PC-9 (cell line): ENCODE measurements around the gene GUK1.

ENCODE experiments used
- CTCF ChIP-seq: fragments of 200-600 bp; sonication (generic); conservative IDR thresholded peaks from 2 replicates; pipeline ENCODE4 v1.6.1; 2017; ENCODE audit warnings: mixed run types, antibody characterized with exemption, mild to moderate bottlenecking, moderate library complexity
- EZH2 ChIP-seq: fragments of 200-600 bp; sonication (generic); IDR thresholded peaks from 2 replicates; pipeline ENCODE4 v1.8.0; 2017; ENCODE audit warnings: antibody characterized with exemption, low read depth

GRCh38 chr1:228154670-228155571 is 14.8 kb downstream of the GUK1 start:
- TF ChIP-seq CTCF = no peak
- no peak for TF ChIP-seq EZH2
